SK-N-SH treated with all-trans-retinoic acid at 6 μM for 48 hours (cell line): ENCODE measurements around the gene ZNF100.

Experiments used
- ARNTL ChIP-seq: fragments of 450-650 bp; formaldehyde crosslinking; IDR thresholded peaks from 2 replicates; pipeline ENCODE4 v1.5.0; 2020; ENCODE audit warnings: low read depth, mild to moderate bottlenecking, moderate library complexity, borderline replicate concordance
- CREB5 ChIP-seq: fragments of 250-450 bp; sonication (Bioruptor Pico); IDR thresholded peaks from 2 replicates; pipeline ENCODE4 v1.5.1; 2020; ENCODE audit warnings: low read depth, mild to moderate bottlenecking, moderate library complexity
- TOX ChIP-seq: fragments of 250-450 bp; sonication (Bioruptor Pico); IDR thresholded peaks from 2 replicates; pipeline ENCODE4 v1.8.0; 2021; ENCODE audit warnings: mild to moderate bottlenecking, moderate library complexity, borderline replicate concordance
- ZFP3 ChIP-seq: fragments of 250-450 bp; sonication (Bioruptor Pico); IDR thresholded peaks from 2 replicates; pipeline ENCODE4 v1.5.0; 2020; ENCODE audit warnings: mild to moderate bottlenecking, moderate library complexity
- ZNF8 ChIP-seq: fragments of 450-650 bp; formaldehyde crosslinking; IDR thresholded peaks from 2 replicates; pipeline ENCODE4 v1.5.0; 2020; ENCODE audit warnings: mild to moderate bottlenecking, moderate library complexity

GRCh38 chr19:21704320-21704719 lies 63.1 kb downstream of the ZNF100 start:
- TF ChIP-seq ZNF8 (CRISPR knock-in tag): no peak
- no peak for TF ChIP-seq ARNTL (CRISPR knock-in tag)
- no peak for TF ChIP-seq ZFP3 (CRISPR knock-in tag)
- TF ChIP-seq CREB5 (CRISPR knock-in tag): no peak
- TF ChIP-seq TOX (CRISPR knock-in tag): no peak
